KOPT-K1 (cell line): Measurements from ENCODE around the gene ACSL3.
"Not testable (repeated sequence)": the region's sequence is repeated elsewhere in the genome, so short reads cannot be mapped to it uniquely, and the experiment has no call there.

Experiments used
- H3K27ac ChIP-seq: fragments of 200-600 bp; sonication (generic); 2 replicates; pipeline ENCODE4 v1.5.1; 2016; ENCODE audit warnings: antibody characterized with exemption, mild to moderate bottlenecking, low read depth, low read length; ENCODE audit not compliant: poor library complexity, severe bottlenecking
- H3K36me3 ChIP-seq: fragments of 200-600 bp; sonication (generic); 2 replicates; pipeline ENCODE4 v1.5.1; 2017; ENCODE audit warnings: antibody characterized with exemption, mild to moderate bottlenecking, low read length, moderate library complexity; ENCODE audit not compliant: insufficient read depth
- H3K9me3 ChIP-seq: fragments of 200-600 bp; sonication (generic); 2 replicates; pipeline ENCODE4 v1.5.1; 2017; ENCODE audit warnings: antibody characterized with exemption, low read length, mild to moderate bottlenecking; ENCODE audit not compliant: insufficient read depth, poor library complexity, severe bottlenecking

The ACSL3 gene

DNA sequence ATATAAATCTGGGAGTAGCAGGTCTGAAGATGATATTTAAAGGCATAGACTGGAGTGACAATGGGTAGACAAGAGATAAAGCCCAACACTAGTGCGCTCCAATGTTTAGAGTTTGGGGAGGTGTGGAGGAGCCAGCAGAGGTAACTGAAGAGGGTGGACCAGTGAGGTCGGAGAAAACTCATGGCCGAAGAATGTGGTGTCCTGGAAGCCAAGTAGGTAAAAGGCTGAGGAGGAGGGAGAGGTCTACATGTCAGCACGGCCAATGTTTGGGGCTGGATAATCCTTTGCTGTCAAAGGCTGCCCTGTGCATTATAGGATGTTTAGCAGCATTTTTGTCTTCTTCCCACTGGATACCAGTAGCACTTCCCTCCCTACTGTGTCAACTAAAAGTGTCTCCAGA lies 112.4 kb downstream of the ACSL3 start:
- no peak overlapping the region for H3K27ac ChIP-seq
- no peaks in the 10 kb centered on the region for H3K9me3 ChIP-seq
- H3K36me3 ChIP-seq: no peaks in the 10 kb centered on the region

DNA sequence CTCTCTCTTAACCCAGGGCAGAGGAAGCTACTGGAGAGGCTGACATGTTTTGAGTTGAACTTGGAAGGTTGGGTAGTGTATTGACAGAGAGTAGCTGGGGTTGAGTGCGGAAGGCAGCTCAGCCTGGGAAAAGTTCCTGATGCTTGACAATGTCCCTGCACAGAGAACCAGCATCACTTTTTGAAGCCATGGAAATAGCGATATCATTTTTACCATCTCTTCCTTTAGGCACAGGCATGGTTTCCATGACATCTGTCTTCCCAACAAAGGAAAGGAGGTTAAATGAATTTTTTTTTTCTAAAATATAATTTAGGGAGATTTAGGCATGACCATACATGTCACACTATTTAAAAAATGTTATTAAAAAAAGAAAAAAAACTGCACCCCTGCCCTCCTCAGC lies 112.9 kb downstream of the ACSL3 start:
- no peaks in the 10 kb centered on the region for H3K36me3 ChIP-seq
- no peak overlapping the region for H3K27ac ChIP-seq
- no peaks in the 10 kb centered on the region for H3K9me3 ChIP-seq

DNA sequence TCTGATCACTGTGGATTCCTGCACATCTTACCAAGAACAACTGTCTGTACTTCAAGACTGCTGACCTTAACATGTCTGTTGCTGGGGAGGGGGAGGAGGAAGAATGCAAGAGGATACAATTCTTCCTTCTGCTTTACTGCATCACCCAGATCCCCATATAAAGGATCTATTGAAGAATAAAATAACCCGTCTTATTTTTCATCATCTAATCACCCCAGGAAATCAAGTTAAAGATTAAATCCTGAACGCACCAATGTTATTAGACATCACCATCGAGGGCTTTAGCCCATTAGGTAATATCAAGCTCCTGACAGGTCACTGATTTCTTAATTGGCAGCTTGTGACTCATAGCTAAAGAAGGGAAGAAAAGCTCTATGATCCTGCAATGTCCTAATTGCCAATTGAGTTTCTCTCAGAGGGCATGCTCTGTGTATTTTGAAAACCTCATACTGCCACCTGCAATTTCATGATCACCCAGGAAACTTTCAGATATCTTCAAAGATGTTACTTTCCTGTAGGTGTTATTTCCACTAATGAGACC lies 115.8 kb downstream of the ACSL3 start:
- Histone ChIP-seq H3K27ac (no peak overlapping the region), H3K9me3 (no peaks in the 10 kb centered on the region), H3K36me3 (no peaks in the 10 kb centered on the region)

DNA sequence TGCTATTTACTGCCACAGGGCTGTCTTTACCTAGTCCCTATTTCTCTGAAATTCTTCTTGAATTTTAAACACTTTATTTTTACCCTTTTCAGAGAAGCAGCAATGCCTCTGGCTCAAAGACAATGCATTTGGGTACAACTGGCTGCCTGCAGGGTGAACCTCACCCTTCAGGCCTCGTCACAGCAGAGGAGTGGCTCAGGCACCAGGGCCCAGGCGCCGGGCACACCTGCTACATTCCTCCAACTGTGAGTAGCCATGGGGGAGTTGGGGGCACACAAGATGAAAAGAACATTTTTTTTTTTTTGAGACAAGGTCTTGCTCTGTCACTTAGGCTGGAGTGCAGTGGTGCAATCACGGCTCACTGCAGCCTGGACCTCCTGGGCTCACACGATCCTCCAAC lies 116.3 kb downstream of the ACSL3 start:
- Histone ChIP-seq H3K36me3 (no peaks in the 10 kb centered on the region), H3K9me3 (no peaks in the 10 kb centered on the region), H3K27ac (no peak overlapping the region)

DNA sequence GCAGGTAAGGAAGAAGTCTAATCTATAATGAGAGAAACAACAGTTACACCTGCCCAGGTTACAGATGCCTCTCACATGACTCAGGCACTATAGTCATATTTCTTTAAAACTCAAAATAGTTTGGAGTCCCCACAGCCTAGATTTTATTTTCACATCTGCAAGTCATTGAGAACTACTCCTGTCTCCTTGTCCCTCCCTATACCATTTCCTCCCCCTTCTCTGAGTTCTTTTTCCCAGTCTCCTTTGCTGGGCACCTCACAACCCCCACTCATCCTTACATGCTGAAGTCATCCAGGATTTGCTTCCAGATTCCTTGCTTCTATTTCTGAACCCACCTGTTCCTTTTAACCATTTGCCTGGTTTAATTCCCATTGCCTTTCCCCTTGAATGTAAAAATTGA lies 118.0 kb downstream of the ACSL3 start:
- no peaks in the 10 kb centered on the region for H3K9me3 ChIP-seq
- H3K36me3 ChIP-seq: no peaks in the 10 kb centered on the region
- no peak overlapping the region for H3K27ac ChIP-seq

DNA sequence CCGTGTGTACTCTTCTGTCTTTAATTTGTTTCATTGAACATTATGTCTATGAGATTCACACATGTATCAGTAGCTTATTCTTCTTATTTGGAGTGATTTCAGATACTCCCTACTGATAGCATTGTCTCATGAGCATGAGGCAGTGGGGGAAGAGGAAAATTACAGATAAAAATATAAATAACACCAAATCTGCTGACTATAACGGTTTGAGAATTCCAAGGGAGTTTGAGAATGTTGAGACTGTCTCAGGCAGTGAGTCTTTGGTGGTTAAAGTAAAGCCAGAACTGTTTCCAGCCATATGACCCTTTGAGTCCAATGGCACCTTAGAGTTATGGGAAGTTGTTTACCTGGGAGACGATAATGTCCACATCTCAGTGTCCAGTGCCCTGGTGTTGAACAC lies 118.6 kb downstream of the ACSL3 start:
- no peaks in the 10 kb centered on the region for H3K9me3 ChIP-seq
- no peaks in the 10 kb centered on the region for H3K36me3 ChIP-seq
- no peak overlapping the region for H3K27ac ChIP-seq

DNA sequence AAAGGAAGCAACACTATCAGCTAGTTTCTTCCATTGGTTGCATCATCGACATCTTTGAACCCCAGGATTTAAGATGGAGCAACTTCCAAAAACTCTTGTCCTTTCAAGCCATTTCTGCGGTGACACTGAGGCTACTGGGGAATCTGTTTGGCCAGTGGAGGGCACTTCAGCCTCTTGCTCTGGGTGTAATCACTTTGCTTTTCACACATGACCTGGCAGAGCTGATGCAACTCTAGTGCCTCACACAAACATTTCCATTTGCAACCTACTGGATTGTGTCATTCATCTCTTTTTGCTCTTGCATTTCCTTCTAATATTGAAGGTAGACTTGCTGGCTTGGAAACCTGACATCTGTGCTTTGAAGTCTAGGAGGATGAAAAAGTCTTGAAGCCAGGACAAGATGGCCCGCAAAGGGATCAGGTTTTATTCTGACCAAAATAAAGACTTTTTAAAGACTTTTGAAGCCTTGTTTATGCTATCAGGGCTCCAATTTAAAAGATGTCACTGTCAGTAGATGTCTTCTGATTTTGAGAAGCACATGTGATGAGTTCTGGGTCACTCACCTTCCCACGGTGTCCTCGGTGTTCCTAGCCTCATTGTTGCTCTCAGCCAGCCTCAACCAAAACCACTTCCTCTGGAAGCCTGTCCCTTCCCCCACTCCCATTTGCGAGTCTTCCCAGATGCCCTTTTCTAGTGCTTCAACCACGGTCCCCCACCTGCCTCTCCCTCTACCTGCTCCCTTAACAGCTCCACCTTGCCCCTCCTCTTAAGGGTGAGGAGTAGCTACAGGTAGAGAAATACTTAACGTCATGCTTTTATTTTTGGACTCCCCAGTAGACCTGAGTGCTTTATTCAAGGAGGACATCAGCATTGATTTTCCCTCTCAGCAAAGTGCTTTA lies 121.4 kb downstream of the ACSL3 start:
- Histone ChIP-seq H3K9me3 (no peaks in the 10 kb centered on the region), H3K27ac (no peak overlapping the region), H3K36me3 (no peaks in the 10 kb centered on the region)

DNA sequence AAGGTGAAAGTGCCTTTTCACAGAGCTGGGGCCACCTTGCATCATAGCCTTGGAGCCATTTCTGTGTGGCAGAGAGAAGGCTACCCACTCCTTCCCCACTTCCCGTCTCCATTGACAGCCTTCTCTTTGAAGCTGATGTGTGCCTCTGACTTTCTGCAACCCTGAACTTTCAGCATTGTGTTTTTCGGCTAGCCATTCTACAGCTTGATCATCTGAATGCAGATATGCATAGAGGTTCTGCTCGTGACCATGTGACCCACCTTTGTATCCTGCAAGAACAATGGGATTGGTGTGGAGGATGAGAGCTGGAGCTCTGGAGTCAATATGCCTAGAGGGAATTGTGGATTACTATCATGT lies 122.1 kb downstream of the ACSL3 start:
- peaks cover 3% of the 10 kb centered on the region for H3K9me3 ChIP-seq
- H3K36me3 ChIP-seq: no peaks in the 10 kb centered on the region
- H3K27ac ChIP-seq: no peak overlapping the region

DNA sequence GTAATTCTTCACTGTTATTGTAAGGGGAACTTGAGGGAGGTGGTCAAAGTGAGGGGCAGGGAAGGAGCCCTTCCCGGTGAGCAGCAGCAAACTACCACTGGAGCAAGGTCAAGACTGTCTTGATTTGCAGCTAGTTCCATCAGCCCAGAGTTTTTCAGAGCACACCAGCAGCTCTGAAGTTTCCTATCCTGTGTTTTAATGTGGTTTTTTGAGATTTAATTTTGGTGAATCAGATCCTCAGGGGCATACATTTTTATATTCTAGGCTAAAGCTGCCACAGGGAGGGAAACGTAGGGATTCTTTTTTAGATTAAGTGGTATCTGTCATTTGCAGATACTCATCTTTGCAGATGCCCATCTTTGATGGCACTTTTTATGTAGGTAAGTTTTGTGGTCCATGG lies 124.1 kb downstream of the ACSL3 start:
- peaks cover 7% of the 10 kb centered on the region for H3K9me3 ChIP-seq
- H3K27ac ChIP-seq: no peak overlapping the region
- no peaks in the 10 kb centered on the region for H3K36me3 ChIP-seq

DNA sequence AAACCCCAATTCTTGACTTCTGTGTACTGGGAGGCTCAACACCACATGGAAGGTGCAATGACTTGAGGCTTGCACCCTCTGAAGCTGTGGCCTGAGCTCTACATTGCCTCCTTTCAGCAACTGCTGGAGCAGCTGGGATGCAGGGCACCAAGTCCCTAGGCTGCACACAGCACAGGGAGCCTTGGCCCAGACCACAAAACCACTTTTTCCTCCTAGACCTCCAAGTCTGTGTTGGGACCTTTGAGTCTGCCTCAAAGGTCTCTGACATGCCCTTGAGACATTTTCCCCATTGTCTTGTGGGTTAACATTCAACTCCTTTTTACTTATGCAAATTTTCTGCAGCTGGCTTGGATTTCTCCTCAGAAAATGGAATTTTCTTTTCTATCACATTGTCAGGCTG lies 128.6 kb downstream of the ACSL3 start:
- Histone ChIP-seq H3K27ac (no peak overlapping the region), H3K36me3 (no peaks in the 10 kb centered on the region), H3K9me3 (peaks cover 7% of the 10 kb centered on the region)

DNA sequence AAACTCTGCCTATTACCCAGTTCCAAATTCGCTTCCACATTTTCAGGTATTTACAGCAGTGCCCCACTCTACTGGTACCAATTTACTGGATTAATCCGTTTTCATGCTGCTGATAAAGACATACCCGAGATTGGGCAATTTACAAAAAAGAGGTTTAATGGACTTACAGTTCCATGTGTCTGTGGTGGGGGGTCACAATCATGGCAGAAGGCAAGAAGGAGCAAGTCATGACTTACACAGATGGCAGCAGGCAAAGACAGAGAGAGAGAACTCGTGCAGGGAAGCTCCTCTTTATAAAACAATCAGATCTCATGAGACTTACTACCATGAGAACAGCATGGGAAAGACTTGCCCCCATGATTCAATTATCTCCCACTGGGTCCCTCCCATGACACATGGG lies 129.4 kb downstream of the ACSL3 start:
- H3K9me3 ChIP-seq, H3K27ac ChIP-seq, H3K36me3 ChIP-seq: not testable (repeated sequence)

DNA sequence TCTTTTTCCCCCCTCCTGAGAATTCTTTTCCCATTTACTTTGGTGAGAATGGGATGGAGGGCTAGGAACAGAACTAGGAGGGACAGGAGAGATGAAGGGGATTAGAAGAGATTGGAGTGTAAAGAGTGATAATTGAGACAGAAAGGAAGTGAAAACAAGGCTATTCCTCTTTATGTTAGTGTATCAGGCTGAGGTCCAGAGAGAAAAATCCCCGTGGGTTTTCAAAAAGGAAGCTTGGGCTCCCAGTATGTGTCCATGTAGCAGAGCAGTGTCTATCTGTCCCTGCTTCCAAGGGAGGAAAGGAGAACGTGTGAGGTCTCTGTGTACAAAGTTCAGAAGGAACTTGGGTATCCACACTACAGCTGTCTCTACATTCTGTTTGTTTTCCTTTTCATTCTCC lies 131.3 kb downstream of the ACSL3 start:
- Histone ChIP-seq H3K27ac (no peak overlapping the region), H3K9me3 (peaks cover 7% of the 10 kb centered on the region), H3K36me3 (no peaks in the 10 kb centered on the region)
